Fibroblast of pulmonary artery (primary cell): ENCODE data around the gene POLR2H.

Experiments used
- DNase-seq: peaks from one replicate; pipeline ENCODE4 v3.0.0-alpha.2; 2010; ENCODE audit warnings: low read depth
- H3K4me3 ChIP-seq: replicated peaks from 2 replicates; pipeline ENCODE4 v1.5.1; 2011; ENCODE audit warnings: low read depth, mild to moderate bottlenecking, control low read depth, low read length, moderate library complexity
- TF ChIP-seq, protein P1 (sequence below): IDR thresholded peaks from 2 replicates; pipeline ENCODE4 v1.5.1; 2011; ENCODE audit warnings: mild to moderate bottlenecking, control low read depth, low read length, inconsistent platforms; ENCODE audit errors: missing control alignments

Gene POLR2H

DNA sequence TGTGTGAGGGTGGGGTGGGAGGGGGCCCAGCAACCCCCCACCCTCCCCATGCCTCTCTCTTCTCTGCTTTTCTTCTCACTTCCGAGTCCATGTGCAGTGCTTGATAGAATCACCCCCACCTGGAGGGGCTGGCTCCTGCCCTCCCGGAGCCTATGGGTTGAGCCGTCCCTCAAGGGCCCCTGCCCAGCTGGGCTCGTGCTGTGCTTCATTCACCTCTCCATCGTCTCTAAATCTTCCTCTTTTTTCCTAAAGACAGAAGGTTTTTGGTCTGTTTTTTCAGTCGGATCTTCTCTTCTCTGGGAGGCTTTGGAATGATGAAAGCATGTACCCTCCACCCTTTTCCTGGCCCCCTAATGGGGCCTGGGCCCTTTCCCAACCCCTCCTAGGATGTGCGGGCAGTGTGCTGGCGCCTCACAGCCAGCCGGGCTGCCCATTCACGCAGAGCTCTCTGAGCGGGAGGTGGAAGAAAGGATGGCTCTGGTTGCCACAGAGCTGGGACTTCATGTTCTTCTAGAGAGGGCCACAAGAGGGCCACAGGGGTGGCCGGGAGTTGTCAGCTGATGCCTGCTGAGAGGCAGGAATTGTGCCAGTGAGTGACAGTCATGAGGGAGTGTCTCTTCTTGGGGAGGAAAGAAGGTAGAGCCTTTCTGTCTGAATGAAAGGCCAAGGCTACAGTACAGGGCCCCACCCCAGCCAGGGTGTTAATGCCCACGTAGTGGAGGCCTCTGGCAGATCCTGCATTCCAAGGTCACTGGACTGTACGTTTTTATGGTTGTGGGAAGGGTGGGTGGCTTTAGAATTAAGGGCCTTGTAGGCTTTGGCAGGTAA is 16.0 kb upstream of the POLR2H start:
- TF ChIP-seq, protein P1, sequence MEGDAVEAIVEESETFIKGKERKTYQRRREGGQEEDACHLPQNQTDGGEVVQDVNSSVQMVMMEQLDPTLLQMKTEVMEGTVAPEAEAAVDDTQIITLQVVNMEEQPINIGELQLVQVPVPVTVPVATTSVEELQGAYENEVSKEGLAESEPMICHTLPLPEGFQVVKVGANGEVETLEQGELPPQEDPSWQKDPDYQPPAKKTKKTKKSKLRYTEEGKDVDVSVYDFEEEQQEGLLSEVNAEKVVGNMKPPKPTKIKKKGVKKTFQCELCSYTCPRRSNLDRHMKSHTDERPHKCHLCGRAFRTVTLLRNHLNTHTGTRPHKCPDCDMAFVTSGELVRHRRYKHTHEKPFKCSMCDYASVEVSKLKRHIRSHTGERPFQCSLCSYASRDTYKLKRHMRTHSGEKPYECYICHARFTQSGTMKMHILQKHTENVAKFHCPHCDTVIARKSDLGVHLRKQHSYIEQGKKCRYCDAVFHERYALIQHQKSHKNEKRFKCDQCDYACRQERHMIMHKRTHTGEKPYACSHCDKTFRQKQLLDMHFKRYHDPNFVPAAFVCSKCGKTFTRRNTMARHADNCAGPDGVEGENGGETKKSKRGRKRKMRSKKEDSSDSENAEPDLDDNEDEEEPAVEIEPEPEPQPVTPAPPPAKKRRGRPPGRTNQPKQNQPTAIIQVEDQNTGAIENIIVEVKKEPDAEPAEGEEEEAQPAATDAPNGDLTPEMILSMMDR: peak; percentile 58
- DNase-seq: peak; percentile 67
- H3K4me3 ChIP-seq: no peak overlapping the region

DNA sequence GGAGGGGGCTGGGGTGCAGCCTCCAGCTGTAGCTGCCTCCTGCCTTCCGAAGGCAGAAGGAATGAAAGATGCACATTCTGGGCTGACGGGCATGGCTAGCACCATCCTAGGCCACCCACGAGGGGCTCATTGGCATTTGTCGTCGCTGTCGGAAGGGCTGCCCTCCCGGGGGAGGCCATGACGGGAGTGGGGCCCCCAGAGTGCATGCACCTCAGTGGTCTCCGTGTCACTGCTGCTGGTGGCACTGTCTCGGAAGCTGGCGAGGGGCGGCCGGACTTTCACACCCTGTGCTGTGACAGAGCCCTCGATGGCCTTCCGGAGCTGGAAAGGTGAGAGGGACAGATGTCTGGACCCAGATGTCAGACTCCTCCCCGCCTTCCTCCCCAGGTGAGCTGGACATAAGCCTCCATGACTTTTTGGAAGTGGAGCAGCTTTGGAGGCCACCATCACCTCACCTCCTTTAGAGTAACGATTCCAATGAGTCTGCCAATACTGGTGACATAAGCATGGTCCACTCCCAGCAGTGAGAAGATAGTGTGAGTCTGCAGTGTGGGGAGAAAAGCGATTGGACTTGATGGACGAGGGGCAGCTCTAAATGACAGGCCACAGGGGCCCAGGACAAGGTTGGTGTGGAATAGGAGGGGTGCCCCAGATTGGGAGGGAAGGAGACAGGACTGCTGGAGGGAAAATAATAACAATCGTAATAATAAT is 14.9 kb upstream of the POLR2H start:
- DNase-seq: no peak
- TF ChIP-seq, protein P1: no peak
- H3K4me3 ChIP-seq: no peak overlapping the region

DNA sequence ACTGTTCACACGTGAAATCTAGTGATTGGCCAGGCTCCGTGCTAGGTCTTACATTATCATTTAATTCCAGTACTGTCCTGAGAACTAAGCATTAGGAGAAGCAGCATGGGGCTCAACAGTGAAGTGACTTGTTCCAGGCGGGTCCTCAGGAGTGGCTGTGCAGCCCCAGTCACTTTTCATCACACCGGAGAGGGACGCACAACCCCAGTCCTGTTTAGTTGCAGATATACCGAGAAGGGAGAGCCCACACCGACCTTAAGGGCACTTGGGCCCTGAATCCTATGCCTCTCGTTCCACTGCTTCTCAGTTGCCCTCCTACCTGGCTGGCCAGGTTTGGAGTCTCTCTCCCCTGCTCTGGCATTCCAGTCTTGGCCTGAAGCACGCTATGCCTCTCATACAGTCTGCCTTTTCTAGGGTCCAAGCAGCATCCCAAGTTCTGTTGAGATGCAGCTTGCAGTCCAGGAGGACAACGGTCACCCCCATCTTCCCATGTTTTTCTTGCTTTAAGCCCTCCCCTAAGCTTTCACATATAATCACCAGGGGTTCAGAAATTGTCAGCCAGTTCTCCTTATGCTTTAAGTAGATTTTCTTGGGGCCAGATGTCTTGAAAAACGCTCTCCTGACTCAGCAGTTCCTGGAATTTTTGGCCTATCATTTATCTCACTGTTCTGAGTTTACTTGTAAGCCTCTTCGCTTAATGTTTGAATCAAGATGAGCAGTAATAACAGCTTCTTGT is 14.0 kb upstream of the POLR2H start:
- H3K4me3 ChIP-seq: no peak overlapping the region
- TF ChIP-seq, protein P1: no peak
- DNase-seq: peak; percentile 47

DNA sequence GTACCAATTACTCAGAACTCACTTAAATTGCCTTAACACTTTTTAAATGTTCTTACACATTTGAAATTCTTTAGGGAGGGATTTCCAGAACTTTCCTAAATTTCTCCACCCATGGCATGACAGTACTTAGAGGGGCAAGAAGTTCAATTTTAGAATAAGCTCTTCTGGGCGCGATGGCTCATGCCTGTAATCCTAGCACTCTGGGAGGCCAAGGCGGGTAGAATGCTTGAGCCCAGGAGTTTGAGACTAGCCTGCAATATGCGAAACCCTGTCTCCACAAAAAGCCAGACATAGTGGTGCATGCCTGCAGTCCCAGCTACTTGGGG is 13.5 kb upstream of the POLR2H start:
- DNase-seq: no peak
- TF ChIP-seq, protein P1: no peak
- no peak overlapping the region for H3K4me3 ChIP-seq

DNA sequence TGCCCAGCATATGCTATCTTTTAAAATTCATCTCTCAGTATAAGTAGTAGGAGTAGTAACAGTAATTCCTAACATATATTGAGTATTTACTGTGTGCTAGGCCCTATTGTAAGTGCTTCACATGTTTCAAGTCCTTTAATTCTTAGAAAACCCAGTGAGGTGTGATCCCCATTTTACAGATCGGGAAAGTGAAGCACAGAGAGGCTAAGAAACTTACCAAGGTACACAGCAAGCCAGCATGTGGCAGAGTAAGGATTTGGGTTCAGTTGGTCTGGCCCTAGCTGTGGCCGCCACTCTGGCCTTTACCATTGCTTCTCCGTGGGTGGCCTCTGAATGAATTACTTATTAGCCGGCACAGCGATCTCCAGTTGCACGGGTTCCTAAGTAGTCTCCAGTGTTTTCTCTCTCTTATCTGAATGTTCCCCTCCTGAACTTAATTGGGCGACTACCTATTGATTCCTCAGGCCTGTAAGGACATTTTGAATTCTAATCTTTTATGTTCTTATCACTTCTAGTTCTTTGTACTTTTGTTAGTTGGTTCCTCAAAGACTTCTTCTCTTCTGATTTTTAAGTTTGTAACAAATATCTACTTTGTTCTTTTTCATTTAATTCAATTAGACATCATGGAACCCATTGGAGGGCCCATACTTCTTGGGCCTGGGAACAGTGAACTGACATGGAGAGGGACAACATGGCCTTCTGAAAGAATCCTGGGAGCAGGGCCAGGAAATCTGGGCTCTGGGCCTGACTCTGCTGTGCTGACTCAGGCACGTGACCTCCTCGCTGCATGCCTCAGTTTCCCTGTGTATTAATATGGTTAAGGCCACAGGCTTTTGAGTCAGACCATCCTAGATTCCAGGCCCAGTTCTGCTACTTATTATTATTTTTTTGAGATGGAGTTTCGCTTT is 11.7 kb upstream of the POLR2H start:
- no peak for DNase-seq
- TF ChIP-seq, protein P1: no peak
- no peak overlapping the region for H3K4me3 ChIP-seq

DNA sequence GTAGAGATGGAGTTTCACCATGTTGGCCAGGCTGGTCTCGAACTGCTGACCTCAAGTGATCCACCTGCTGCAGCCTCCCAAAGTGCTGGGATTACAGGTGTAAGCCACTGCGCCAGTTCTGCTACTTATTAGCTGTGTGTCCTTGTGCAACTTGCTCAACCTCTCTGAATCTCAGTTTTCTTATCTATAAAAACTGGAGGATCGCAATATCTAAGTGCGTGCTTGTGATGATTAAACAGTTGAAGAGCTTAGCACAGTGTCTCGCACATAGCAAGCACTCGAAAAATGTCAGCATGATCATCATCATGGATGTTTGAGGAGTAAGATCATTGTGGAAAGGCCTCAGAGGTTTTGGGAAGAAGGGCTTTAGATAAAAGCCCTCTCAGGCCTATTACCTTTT is 10.9 kb upstream of the POLR2H start:
- DNase-seq: no peak
- H3K4me3 ChIP-seq: no peak overlapping the region
- TF ChIP-seq, protein P1: no peak
